Stimulated activated CD4-positive, alpha-beta T cell treated with anti-CD3 and anti-CD28 coated beads, Interleukin-2, amount 100 ng/mL, for 24 hours (primary cell): ENCODE results near the gene MSL1.
A peak's percentile ranks its signal among the peaks of the same experiment; 100 is the strongest.
"Not testable (repeated sequence)": the region's sequence is repeated elsewhere in the genome, so short reads cannot be mapped to it uniquely, and the experiment has no call there.

Experiments
- DNase-seq, 2 donors: peaks; one replicate each; pipeline ENCODE4 v3.0.0-alpha.2; 2020

MSL1 gene

DNA sequence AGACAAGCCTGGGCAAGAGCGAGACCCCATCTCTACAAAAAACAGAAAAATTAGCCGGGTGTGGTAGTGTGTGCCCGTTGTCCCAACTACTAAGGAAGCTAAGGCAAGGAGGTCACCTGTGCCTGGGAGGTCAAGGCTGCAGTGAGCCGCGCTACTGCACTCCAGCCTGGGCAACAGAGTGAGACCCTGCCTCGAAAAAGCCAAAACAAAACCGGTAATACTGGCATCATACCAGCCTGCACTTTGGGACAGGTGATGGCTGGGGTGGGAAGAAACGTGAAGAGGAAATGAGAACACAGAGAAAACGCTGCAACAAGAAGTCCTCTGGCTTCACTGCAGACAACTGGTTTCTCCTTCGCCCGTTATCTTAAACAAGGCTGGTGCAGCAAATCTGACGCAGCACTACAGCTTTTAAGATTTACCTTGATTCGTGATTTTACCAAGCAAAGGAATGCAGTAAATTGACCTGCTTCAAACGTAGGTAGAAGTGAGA lies 17.8 kb downstream of the MSL1 start:
- no peak for DNase-seq

DNA sequence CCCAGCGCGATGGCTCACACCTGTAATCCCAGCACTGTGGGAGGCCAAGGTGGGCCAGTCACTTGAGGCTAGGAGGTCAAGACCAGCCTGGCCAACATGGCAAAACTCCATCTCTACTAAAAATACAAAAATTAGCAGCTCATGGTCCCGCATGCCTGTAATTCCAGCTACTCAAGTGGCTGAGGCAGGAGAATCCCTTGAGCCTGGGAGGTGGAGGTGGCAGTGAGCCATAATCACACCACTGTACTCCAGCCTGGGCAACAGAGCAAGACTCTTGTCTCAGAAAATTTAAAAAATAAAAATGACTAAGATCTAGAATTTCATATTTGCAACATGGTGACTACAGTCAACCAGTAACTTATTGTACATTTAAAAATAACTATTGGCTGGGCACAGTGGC lies 21.4 kb downstream of the MSL1 start:
- not testable (repeated sequence) for DNase-seq

DNA sequence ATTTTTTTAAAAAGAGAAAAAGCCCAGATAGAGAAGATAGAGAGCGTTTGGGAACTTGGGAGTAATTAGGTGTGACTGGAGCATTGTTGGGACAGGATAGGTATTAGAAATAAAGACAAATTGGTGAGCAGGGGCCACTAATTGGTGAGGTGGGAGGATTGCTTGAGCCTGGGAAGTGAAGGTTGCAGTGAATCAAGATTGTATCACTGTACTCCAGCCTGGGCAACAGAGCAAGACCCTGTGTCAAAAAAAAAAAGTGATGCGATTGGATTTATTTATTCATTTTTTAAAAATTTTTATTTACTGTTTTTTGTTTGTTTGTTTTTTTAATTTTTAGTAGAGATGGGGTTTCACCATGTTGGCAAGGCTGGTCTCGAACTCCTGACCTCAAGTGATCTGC lies 23.7 kb downstream of the MSL1 start:
- DNase-seq = no peak

DNA sequence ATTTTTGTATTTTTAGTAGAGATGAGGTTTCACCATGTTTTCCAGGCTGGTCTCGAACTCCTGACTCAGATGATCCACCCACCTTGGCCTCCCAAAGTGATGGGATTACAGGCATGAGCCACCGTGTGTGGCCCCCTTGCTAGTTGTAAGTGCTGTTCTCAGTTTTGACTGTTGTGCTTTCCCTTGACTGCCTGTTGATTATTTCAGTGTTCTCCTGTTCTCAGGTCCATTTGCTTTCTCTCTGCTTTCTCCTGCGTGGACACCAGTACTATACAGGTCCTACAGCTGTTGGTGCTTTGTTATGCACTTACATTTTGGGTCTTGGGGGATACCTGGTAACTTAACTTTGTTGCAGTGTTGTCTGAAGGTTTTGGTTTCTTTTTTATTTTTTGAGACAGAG lies 26.8 kb downstream of the MSL1 start:
- no peak for DNase-seq

DNA sequence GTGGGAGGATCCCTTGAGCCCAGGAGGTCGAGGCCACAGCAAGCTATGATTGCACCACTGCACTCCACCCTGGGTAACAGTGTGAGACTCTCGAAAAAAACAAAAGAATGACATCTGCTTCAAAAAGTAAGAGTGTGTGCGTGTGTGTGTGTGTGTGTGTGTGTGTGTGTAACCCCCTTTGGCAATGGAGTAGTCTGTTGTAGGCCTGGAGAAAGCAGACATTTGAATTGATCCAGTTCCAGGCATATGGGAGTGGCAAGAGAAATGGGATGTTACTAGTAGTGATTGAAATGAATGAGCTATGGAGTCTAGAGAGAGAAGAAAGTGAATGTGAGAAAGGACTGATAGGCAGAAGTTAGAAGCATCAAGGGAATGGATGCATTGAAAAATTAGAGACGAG lies 28.5 kb downstream of the MSL1 start:
- no peak for DNase-seq

DNA sequence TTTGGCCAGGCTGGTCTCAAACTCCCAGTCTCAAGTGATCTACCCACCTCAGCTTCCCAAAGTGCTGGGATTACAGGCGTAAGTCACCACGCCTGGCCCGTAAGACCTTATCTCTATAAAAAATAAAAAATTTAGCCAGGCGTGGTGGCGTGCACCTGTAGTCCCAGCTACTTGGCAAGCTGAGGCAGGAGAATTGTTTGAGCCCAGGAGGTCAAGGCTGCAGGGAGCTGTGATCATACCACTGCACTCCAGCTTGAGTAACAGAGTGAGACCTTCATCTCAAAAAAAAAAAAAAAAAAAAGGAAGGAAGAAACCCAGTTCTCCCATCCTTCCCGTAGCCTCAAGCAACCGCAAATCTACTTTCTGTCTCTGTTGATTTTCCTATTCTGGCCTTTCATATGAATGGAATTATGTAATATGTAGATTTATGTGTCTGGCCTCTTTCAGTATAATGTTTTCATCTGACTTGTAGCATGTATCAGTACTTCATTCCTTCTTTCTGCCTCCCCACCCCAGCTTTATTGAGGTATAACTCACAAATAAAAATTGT lies 29.7 kb downstream of the MSL1 start:
- no peak for DNase-seq

DNA sequence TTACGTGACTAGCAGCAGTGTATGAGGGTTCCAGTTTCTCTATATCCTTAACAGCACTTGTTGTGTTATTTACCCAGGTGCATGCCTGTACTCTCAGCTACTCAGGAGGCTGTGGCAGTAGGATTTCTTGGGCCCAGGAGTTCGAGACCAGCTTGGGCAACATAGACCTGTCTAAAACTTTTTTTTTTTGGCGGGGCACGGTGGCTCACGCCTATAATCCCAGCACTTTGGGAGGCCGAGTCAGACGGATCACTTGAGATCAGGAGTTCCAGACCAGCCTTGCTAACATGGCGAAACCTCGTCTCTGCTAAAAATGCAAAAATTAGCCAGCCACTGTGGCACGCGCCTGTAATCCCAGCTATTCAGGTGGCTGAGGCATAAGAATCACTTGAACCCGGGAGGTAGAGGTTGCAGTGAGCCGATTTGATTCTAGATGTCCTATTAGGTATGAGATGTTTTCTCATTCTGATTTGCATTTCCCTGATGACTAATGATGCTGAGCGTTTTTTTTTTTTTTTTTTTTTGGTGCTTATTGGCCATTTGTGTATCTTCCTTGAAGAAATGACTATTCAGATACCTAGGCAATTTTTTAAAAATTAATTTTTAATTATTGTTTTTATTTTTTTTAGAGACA lies 31.9 kb downstream of the MSL1 start:
- DNase-seq = peak in 1 of 2 donors; percentile 36

DNA sequence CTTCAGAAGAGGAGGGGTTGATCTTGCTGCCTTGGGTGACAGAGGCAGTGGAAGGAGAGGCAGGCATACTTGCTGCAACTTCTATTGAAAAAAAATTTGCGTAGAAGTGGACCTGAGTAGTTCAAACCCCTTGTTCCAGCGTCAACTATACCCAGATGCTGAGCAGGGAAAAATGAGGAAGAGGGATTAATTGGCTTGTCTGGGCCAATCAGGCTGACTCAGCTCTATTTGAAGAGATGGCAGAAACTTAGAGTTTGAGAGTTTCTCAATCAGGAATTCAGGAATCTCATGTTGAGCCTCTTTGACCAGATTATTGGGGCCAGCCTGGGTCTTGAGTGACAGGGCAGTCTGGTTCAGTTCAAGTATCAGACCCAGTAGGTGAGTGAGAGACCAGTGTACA lies 36.2 kb downstream of the MSL1 start:
- DNase-seq = no peak

DNA sequence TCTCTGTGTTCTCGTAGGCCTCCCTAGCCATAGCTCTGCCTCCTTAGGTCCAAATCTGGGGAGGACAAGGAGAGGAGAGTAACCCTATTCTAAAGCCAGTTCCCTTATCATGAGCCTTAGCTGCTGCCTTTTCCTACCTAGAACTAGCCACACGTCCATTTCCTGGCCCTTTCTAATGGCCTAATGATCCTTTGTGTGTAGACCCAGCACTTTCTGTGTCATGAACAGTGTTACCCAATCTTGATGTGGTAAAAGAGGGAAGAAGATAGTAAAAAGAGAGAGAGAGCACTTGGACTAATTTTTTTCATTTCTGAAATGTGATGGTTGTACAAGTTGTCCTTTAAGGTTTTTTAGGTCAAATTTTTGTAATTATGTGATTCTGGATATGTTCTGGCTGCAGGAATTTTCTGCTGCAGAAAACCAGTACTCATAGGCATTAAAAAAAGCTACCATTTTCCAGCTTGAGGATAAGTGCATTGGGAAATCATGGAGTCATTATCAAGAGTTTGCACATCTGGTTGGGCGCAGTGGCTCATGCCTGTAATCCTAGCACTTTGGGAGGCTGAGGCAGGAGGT lies 36.8 kb downstream of the MSL1 start:
- DNase-seq = no peak

DNA sequence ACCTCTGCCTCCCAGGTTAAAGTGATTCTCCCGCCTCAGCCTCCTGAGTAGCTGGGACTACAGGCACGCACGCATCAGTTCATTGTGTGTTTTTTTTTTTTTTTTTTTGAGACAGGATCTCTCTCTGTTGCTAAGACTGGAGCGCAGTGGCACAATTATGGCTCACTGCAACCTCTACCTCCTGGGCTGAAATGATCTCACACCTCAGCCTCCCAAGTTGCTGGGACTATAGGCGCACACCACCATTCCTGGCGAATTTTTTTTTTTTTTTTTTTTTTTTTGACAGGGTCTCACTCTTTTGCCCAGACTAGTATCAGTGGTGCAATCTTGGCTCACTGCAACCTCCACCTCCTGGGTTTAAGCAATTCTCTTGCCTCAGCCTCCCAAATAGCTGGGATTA lies 37.7 kb downstream of the MSL1 start:
- DNase-seq = no peak

DNA sequence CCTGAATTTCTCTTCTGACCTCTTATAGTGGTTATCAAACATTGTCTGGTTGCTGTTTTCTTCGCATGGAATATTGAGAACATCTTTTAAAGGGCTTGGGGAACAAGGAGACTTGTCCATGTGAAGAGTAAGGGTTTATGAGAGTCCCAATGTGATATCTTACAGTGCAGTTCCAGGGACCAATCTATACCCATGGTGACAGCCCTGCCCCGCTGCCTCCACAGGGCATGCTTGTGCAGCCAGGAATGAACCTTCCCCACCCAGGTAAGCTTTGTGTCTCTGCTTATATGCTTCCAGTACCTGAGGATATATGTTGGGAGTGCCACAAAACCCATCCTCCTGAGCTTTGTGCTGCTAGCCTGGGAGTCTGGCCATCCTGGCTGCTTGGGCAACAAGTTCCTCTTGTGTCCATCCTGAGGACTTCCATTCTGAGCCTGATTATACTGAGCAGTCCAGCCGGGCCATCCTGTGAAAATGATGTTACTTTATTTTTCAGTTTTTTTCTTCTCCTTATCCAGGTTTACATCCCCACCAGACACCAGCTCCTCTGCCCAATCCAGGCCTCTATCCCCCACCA lies 46.0 kb downstream of the MSL1 start:
- no peak for DNase-seq

DNA sequence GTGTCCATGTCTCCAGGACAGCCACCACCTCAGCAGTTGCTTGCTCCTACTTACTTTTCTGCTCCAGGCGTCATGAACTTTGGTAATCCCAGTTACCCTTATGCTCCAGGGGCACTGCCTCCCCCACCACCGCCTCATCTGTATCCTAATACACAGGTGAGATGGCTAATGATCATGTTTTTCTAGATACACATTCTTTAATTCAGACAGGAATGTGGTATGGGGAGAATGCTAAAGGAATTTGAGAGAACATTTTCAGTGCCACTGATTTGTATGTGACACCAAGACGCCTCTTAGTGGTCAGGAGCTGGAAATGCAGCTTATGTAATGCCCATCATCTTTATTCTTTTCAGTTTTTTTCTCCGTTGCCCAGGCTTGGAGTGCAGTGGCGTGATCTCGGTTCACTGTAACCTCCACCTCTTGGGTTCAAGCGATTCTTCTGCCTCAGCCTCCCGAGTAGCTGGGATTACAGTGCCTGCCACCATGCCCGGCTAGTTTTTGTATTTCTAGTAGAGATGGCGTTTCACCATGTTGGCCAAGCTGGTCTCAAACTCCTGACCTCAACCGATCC lies 46.6 kb downstream of the MSL1 start:
- peak in 1 of 2 donors; percentile 16 for DNase-seq

DNA sequence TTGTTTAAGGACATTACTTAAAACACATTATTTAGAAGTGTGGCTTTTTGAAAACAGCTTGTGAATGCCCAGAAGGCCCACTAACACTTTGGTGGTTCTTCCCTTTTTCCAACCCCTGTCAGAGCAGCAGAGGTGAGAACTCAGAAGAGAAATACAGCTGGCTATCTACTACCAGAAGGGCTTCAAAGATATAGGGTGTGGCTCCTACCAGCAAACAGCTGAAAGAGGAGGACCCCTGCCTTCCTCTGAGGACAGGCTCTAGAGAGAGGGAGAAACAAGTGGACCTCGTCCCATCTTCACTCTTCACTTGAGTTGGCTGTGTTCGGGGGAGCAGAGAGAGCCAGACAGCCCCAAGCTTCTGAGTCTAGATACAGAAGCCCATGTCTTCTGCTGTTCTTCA lies 48.6 kb downstream of the MSL1 start:
- no peak for DNase-seq

DNA sequence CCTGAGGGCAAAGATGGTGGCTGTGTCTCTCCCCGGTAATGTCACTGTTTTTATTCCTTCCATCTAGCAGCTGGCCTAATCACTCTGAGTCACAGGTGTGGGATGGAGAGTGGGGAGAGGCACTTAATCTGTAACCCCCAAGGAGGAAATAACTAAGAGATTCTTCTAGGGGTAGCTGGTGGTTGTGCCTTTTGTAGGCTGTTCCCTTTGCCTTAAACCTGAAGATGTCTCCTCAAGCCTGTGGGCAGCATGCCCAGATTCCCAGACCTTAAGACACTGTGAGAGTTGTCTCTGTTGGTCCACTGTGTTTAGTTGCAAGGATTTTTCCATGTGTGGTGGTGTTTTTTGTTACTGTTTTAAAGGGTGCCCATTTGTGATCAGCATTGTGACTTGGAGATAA lies 50.0 kb downstream of the MSL1 start:
- no peak for DNase-seq

DNA sequence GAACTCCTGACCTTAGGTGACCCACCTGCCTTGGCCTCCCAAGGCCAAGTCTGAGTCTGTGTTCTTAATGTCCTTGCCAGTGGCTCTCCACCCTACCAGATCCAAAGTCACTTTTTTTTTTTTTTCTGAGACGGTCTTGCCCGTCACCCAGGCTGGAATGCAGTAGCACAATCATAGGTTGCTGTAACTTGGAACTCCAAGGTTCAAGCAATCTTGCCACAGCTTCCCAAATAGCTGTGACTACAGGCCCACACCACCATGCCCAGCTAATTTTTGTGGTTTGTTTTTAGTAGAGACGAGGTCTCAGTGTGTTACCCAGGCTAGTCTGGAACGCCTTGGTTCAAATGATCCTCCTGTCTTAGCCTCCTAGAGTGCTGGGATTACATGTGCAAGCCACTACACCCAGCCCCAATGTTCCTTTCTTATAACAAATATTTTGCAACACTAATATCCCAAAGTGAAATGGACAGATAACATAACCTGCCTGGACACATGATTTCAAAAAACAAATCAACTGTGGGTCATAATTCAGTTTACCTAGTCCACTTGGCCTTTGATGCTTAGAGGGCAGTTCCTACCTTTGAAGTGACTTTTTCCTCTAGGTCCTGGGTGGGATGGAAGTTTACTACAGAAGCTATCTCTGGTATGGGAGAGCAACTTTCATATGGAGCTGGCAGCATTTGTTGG lies 51.5 kb downstream of the MSL1 start:
- DNase-seq = no peak

DNA sequence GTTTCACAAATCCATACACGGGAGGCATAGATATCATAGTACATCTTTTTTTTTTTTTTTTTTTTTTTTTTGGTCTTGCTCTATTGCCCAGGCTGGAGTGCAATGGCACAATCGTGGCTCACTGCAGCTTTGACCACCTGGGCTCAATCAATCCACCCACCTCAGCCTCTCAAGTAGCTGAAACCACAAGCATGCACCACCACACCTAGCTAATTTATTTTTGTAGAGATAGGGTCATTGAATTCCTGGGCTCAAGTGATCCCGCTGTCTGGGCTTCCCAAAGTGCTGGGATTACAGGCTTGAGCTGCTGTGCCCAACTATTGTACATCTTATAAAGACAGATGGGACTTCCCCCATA lies 52.0 kb downstream of the MSL1 start:
- no peak for DNase-seq

DNA sequence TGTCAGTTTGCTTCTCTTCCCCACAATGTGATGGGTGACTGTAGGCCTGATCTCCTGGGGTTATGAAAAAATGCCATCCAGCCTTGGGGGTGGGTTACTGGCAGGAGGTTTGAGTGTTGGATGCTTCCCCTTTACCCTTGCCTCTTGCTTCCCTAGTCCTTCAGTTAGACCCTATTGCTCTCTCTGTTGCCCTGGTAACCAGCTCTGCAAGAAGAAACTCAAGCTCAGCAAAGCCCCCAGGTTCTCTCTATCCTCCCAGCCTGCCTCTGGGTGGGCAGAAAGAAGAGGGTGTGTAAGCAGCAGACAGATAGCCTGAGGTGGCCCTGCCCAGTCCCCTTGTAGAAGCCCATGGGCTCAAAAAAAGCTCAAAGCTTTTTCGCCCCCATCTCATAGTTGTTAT lies 52.7 kb downstream of the MSL1 start:
- no peak for DNase-seq

DNA sequence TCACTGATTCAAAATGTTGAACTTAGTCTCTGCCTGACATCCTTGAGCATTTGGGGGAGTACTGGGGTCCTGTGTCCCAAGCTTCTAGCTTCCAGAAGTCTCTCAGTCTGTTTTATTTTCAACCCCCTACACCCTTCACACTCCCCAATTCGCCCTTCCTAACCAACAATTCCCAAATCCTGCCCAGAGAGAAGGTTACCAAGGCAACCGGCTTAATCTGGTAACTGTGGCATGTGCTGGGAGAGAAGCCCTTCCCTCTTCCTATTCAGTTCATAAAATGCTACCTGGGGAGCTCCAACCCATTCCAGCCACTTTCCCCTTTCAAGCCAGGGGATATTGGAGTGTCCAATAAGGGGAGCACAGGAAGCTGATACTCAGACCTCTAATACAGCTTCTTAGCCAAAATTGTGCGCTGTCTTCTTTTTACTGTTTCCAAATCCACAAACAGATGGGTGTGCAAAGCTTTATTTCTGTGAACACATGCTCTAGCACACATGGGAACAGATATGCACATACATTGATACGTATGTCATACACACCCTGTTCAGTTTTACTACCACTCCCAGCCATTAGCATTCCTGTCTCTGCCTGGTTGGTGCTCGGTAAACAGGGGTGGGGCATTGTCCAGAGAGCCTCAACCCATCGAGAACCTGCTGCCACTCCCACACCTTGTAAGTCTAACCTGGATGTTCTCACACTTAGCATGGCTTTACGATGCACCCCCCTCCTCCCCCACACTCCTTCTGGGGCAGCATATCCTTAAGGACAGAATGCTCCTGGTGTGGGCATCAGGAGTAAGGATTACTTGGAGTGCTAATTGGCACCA lies 54.4 kb downstream of the MSL1 start:
- no peak for DNase-seq

DNA sequence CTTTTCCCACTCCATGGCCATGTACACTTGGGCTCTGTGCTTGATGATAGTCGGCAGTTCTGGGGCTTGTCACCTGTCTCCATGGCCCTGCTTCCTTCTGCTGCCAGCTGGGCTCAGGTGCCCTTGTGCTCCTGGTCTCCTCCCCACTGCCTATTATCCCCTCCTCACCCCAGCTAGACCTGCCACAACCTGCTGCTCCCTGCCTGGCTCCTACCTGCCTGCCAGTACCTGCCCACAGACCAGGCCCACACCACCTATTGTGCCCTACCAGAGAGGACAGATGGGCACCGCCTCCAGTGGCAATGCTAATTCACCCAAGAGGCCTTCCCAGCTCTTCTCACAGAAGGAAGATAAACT lies 55.0 kb downstream of the MSL1 start:
- DNase-seq = no peak

DNA sequence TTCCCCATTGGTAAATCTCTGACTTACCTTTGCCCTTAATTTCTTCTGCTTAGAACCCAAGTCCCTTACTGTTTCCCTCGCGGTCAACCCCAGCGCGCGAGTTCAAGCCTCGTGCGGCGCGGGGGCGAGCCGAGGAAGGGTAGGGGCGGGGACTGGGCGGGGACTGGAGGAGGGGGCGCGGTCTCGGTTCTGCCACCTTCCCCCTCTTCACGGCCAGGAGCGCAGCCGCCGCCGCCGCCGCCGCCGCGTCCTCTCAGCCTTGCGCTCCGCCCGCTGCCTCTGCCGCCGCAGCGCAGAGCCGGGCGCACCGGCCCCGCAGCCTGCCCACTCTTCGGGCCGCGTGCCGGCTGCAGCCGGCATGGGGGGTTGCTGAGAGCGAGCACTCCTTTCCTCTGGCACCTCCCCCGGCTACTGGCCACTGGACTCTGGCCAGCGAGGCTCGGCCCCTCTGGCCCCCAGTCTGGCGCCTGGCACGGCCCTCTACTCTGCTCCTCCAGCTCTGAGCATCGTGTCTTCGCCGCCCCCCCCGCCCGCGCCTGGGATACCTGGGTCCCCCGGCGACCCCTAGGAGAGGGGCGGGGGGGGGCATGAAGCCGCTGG lies 55.6 kb downstream of the MSL1 start, which contains the start of gene RAPGEFL1:
RAPGEFL1 (plus strand) TSS at position 196 of the 600 bp plus-strand sequence; CDS start at position 588, 392 bp downstream.
- DNase-seq = peak; percentile 84 to 90

DNA sequence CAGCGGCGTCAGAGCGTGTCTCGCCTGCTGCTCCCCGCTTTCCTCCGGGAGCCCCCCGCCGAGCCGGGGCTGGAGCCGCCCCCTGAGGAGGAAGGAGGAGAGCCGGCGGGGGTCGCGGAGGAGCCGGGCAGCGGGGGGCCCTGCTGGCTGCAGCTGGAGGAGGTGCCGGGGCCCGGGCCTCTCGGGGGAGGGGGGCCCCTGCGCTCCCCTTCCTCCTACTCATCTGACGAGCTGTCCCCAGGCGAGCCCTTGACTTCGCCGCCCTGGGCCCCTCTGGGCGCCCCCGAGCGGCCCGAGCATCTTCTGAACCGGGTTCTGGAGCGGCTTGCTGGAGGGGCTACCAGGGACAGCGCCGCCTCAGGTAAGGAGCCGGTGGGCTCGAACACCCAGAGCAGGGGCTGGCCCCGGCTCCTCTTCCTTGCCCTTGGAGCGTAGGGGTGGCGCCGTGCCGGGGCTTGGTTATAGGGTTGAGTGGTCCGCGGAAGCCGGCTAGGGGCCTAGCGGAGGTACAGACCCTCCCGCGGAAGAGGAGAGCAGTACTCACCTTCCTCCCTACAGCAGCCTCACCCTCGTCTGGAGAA lies 56.3 kb downstream of the MSL1 start:
- no peak for DNase-seq

DNA sequence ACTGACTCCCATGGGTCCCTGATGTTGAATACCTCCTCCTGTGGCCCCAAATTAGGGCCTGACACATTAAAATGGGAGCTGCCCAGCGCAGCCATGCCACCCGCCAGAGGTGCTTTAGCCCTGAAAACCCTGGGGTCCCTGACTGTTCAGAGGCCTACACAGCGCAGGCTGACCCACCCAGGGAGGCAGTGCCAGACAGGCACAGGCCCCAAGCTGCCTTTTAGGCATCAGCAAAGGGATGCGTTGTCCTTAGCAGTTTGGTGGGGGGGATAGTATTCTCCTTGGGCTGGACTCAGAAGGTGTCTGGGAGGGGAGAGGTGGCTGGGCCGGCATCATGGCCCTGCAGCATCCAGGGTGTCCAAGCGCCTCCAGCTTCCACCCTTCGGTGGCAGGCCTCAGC lies 56.9 kb downstream of the MSL1 start:
- no peak for DNase-seq
